Fibroblast of villous mesenchyme (primary cell): Measurements from ENCODE around the gene MARCHF3. TPM values are rescaled to one million over a fixed set of nuclear protein-coding genes. Genes with fewer than 3 reads are reported as not detected.
A peak's percentile ranks its signal among the peaks of the same experiment; 100 is the strongest.

Experiments
- DNase-seq: peaks from one replicate; pipeline ENCODE4 v3.0.0-alpha.2; 2010; ENCODE audit warnings: low read depth
- H3K4me3 ChIP-seq: 2 replicates; pipeline ENCODE4 v1.5.1; 2011; ENCODE audit warnings: low read depth, mild to moderate bottlenecking, low read length
- total RNA-seq: library from RNA; depleted of rRNA; stranded (reverse); fragments of >200 nt; gene quantifications from 2 replicates; pipeline ENCODE4 v1.2.3, GENCODE V29; 2012
- TF ChIP-seq, protein P1 (sequence below): IDR thresholded peaks from 2 replicates; pipeline ENCODE4 v1.5.1; 2012; ENCODE audit warnings: low read depth, mild to moderate bottlenecking, low read length; ENCODE audit not compliant: insufficient read depth

Gene MARCHF3
- total RNA-seq, 1 donor = 10.4 TPM

DNA sequence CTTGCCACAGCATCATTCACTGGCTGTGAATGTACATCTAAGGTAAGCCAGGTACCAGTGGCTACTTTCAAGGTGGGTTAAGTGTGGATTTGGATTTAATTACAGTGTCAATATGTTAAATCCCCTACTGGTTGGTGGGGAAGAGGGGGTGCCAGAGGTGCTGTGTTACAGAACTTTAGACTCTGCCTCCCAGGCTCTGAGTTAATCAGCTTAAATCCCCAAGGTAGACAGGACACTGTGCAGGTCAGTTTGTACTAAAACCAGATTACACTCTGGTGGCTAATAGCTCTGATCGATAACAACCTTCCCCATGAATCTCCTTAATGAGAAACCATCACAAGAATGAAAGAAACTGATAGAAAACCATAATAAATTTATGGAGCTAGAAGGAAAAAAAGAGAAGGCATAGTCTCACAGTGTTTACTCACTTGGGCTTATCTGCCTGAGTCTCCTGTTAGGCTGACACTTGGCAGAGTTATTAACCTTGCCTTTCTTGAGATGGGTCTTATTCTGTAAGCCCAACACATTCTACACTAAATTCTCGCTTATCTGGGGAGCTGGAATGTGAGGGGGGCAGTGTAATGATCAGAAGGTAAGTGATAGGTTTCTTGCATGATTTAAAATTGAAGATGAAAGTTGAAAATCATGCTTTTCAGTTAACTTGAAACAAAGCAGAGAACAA is 146.7 kb downstream of the MARCHF3 start:
- TF ChIP-seq, protein P1, sequence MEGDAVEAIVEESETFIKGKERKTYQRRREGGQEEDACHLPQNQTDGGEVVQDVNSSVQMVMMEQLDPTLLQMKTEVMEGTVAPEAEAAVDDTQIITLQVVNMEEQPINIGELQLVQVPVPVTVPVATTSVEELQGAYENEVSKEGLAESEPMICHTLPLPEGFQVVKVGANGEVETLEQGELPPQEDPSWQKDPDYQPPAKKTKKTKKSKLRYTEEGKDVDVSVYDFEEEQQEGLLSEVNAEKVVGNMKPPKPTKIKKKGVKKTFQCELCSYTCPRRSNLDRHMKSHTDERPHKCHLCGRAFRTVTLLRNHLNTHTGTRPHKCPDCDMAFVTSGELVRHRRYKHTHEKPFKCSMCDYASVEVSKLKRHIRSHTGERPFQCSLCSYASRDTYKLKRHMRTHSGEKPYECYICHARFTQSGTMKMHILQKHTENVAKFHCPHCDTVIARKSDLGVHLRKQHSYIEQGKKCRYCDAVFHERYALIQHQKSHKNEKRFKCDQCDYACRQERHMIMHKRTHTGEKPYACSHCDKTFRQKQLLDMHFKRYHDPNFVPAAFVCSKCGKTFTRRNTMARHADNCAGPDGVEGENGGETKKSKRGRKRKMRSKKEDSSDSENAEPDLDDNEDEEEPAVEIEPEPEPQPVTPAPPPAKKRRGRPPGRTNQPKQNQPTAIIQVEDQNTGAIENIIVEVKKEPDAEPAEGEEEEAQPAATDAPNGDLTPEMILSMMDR = no peak
- no peak overlapping the region for H3K4me3 ChIP-seq
- DNase-seq = no peak

DNA sequence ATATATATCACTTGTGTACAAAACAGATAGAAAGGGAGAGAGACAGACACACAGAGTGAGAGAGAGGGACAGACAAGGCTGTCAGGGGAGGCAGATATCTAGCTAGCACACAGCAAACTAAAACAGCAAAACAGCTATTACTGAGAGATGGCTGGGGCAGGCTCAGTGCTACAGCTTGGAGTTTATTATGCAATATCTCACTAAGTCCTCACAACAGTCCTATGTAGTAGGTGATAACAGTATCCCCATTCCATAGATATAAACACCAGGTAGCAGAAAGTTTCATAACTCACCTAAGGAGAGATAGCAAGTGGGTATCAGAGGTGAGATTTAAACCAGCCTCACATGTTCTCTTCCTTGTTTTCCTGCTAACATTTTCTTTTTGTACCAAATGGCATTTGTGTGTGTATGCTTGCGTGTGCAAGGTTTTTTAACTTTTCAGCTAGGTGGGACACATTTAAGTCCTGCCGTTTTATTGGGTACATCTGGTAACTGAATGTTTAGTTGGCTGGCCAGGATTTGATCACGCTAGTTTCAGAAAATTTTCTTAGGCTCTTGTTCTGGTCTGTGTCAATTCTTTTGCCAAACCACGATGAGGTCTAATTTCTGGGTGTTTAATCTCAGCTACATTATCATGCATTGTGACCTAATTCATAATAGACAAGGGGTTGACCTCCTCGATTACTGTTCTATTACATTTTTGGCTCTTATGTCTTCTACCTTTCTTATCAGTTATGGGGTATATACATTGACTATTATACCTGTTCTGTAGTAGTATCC is 148.3 kb downstream of the MARCHF3 start:
- H3K4me3 ChIP-seq = no peak overlapping the region
- TF ChIP-seq, protein P1 = no peak
- no peak for DNase-seq

- TF ChIP-seq, protein P1 = no peak
- no peak overlapping the region for H3K4me3 ChIP-seq
- no peak for DNase-seq
These were observed 151.7 kb downstream of the MARCHF3 start for GRCh38 chr5:126878634-126879033.

DNA sequence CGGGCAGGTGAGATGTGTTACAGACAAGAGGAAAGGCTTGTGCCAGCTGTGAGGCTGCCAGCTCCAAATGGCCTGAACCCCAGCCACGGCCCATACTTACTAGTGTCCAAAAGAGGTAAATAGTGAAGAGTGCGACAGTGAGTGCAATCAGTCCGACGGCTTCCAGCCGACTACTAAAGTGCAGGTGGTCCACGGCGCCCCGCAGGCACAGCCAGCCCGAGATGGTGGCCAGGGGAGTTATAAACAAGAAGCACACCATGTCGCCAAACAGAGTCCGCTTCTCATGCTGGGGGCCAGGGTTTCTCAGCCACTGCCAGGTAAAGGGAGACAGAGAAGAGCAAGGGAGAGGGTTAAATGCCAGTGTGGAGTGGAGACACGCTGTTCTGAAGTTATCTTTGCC is 152.3 kb downstream of the MARCHF3 start:
- no peak for DNase-seq
- TF ChIP-seq, protein P1 = no peak
- H3K4me3 ChIP-seq = no peak overlapping the region

DNA sequence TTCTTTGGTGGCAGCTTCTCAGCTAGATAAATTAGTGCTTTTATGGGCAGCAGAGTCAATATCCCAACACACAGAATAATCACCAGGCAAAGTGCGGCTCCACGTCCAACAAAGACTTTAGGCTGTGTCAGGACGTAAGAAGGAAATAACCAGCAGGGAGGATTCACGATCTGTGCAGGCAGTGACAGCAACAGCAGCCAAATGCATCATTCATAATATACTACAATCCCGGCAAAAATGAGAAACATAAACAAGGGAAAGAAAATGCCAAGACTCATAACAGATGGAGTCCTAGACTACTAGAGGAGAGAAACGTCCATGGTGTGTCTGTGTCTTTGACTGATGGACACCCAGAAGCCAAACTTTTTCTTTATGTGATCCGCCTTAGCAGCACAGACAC is 152.8 kb downstream of the MARCHF3 start:
- DNase-seq = no peak
- H3K4me3 ChIP-seq = no peak overlapping the region
- TF ChIP-seq, protein P1 = no peak

DNA sequence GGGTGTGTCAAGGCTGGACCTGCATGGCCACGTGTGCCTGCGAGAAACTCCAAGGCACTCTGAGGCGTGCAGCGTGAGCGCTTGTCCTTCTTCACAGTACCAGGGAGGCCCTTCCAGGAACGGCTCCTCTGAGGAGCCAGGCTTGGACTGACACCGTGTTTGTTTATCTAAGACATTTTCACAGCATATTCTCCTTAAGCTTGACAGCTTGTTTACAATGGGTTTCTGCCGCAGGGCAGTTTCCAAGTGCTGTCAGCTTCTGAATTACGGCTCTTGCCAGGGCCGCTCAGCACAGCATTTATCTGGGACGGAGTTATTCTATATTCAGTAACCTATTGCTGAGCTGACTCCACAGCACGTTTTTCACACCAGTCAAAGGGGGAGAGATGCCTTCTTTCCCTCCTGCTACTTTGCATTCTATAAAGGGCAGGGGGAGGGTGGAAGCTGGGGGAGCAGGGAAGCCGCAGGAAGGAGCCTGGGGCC is 155.0 kb downstream of the MARCHF3 start:
- H3K4me3 ChIP-seq = no peak overlapping the region
- TF ChIP-seq, protein P1 = no peak
- peak; percentile 52 for DNase-seq
